Epithelial cell of proximal tubule (primary cell): ENCODE measurements around the gene EXOC6. TPM values are rescaled to one million over a fixed set of nuclear protein-coding genes. Genes with fewer than 3 reads are reported as not detected.
A peak's percentile ranks its signal among the peaks of the same experiment; 100 is the strongest.

ENCODE experiments used
- DNase-seq: peaks from one replicate; pipeline ENCODE4 v3.0.0-alpha.2; 2011; ENCODE audit warnings: low read depth
- H3K4me3 ChIP-seq: 2 replicates; pipeline ENCODE4 v1.5.1; 2011; ENCODE audit warnings: low read depth, mild to moderate bottlenecking, low read length
- CTCF ChIP-seq: conservative IDR thresholded peaks from 2 replicates; pipeline ENCODE4 v1.5.1; 2012; ENCODE audit warnings: low read depth, mild to moderate bottlenecking, low read length
- total RNA-seq: library from RNA; depleted of rRNA; stranded (reverse); fragments of >200 nt; gene quantifications from 2 replicates; pipeline ENCODE4 v1.2.3, GENCODE V29; 2015

The EXOC6 gene
- total RNA-seq, 1 donor from 2014 or later: 12.1 TPM

- no peak overlapping the region for H3K4me3 ChIP-seq
- DNase-seq: no peak
- TF ChIP-seq CTCF: no peak
Measured at GRCh38 chr10:92811986-92812385, 36.3 kb upstream of the EXOC6 start.

- no peak overlapping the region for H3K4me3 ChIP-seq
- DNase-seq: no peak
Measured at GRCh38 chr10:92813979-92814378, 34.3 kb upstream of the EXOC6 start.

GRCh38 chr10:92814790-92815189 is 33.5 kb upstream of the EXOC6 start:
- no peak for TF ChIP-seq CTCF
- DNase-seq: no peak

More at GRCh38 chr10:92813979-92814378, 34.3 kb upstream of the EXOC6 start:
- TF ChIP-seq CTCF: no peak

GRCh38 chr10:92816091-92816531 is 32.2 kb upstream of the EXOC6 start:
- DNase-seq: no peak
- H3K4me3 ChIP-seq: no peak overlapping the region

More at GRCh38 chr10:92814790-92815189, 33.5 kb upstream of the EXOC6 start:
- no peak overlapping the region for H3K4me3 ChIP-seq

GRCh38 chr10:92822060-92822634 is 26.2 kb upstream of the EXOC6 start:
- no peak for DNase-seq
- TF ChIP-seq CTCF: no peak
- H3K4me3 ChIP-seq: no peak overlapping the region

More at GRCh38 chr10:92816091-92816531, 32.2 kb upstream of the EXOC6 start:
- no peak for TF ChIP-seq CTCF

GRCh38 chr10:92822964-92823363 is 25.4 kb upstream of the EXOC6 start:
- TF ChIP-seq CTCF: peak; percentile 13
- no peak overlapping the region for H3K4me3 ChIP-seq
- DNase-seq: no peak

- no peak overlapping the region for H3K4me3 ChIP-seq
- DNase-seq: no peak
- no peak for TF ChIP-seq CTCF
Measured at GRCh38 chr10:92826061-92826460, 22.3 kb upstream of the EXOC6 start.
